Measurements from ENCODE around the gene FICD.

GRCh38 chr12:108551535-108551934, 36.5 kb downstream of the FICD start:
- no peak for TF ChIP-seq CTCF (IDR thresholded peaks at IDR 0.05)
- no peak for TF ChIP-seq POLR2A (IDR thresholded peaks at IDR 0.05)
- no peak for TF ChIP-seq POLR2AphosphoS5 (IDR thresholded peaks at IDR 0.05)
- no peak for TF ChIP-seq EP300 (IDR thresholded peaks at IDR 0.05)

All from upper lobe of left lung (tissue), 4 donors.